Measurements from ENCODE around the gene SCUBE2.

Gene SCUBE2

GRCh38 chr11:9091044-9091922 lies at the start of gene SCUBE2:
Gene SCUBE2 (minus strand): TSS chr11:9091599. CDS start chr11:9091528, 71 bp downstream.
- peak; percentile 5 for DNase-seq

GRCh38 chr11:9141186-9141585 lies 49.8 kb upstream of the SCUBE2 start:
- no peak for DNase-seq

- no peak for DNase-seq
These were observed 48.4 kb upstream of the SCUBE2 start for GRCh38 chr11:9139628-9140357.

- DNase-seq: peak; percentile 86
These were observed 47.5 kb upstream of the SCUBE2 start for GRCh38 chr11:9138612-9139579.

GRCh38 chr11:9138133-9138453 lies 46.7 kb upstream of the SCUBE2 start:
- DNase-seq: no peak

GRCh38 chr11:9137293-9138132 lies 46.1 kb upstream of the SCUBE2 start:
- DNase-seq: peak; percentile 51

GRCh38 chr11:9136741-9137140 lies 45.3 kb upstream of the SCUBE2 start:
- DNase-seq: no peak

GRCh38 chr11:9133956-9134355 lies 42.6 kb upstream of the SCUBE2 start:
- DNase-seq: no peak

GRCh38 chr11:9132203-9132878 lies 40.9 kb upstream of the SCUBE2 start:
- no peak for DNase-seq

- no peak for DNase-seq
These were observed 38.9 kb upstream of the SCUBE2 start for GRCh38 chr11:9130297-9130696.

- DNase-seq: no peak
These were observed 35.2 kb upstream of the SCUBE2 start for GRCh38 chr11:9126636-9127035.

GRCh38 chr11:9125185-9125886 lies 33.9 kb upstream of the SCUBE2 start:
- no peak for DNase-seq

GRCh38 chr11:9123595-9124304 lies 32.4 kb upstream of the SCUBE2 start:
- DNase-seq: no peak

- no peak for DNase-seq
These were observed 30.0 kb upstream of the SCUBE2 start for GRCh38 chr11:9121469-9121796.

- DNase-seq: no peak
These were observed 29.5 kb upstream of the SCUBE2 start for GRCh38 chr11:9120664-9121468.

GRCh38 chr11:9118277-9118676 lies 26.9 kb upstream of the SCUBE2 start:
- peak; percentile 36 for DNase-seq

- DNase-seq: no peak
These were observed 20.7 kb upstream of the SCUBE2 start for GRCh38 chr11:9112075-9112474.

GRCh38 chr11:9109858-9110731 lies 18.7 kb upstream of the SCUBE2 start:
- DNase-seq: no peak

All from fibroblast of skin of right biceps (primary cell).